K562 (cell line): ENCODE results near the gene ZNF385C. TPM values are rescaled to one million over a fixed set of nuclear protein-coding genes. Genes with fewer than 3 reads are reported as not detected.

Source experiments
- ATAC-seq: fragments of 200-7000 bp; cut with Tn5 transposase; 3 replicates; pipeline ENCODE4 v1.9.1; 2020; ENCODE audit warnings: moderate library complexity
- BruUV-seq: library from RNA; stranded (reverse); fragments of 400-500 nt; replicated peaks from 2 replicates; lab custom pipeline; 2021; lab: Mats Ljungman, UMichigan
- CTCF ChIA-PET: fragments of 300-600 bp; formaldehyde crosslinking; extraction: SDS; loops from one replicate; lab custom pipeline; 2021; ENCODE audit warnings: low intra/inter-chr PET ratio; lab: Yijun Ruan, JAX
- POLR2A ChIA-PET: fragments of 300-600, 350-650 bp; sonication (Branson Sonifier 250); formaldehyde crosslinking; extraction: SDS; loops from one replicate; lab custom pipeline; 2021; ENCODE audit warnings: antibody characterized with exemption, inconsistent platforms; lab: Yijun Ruan, JAX
- DNase-seq, 4 experiments: peaks; one replicate each; pipeline versions ENCODE4 v3.0.0 to v3.0.0-alpha.2; 2011 to 2018; ENCODE audit warnings: low spot score in 3 of 4, mixed read lengths in 3 of 4; ENCODE audit errors: extremely low read depth in 1 of 4
- FAIRE-seq: peaks from 2 replicates; lab custom pipeline; 2011; peaks lifted over from hg19 to GRCh38; lab: Jason Lieb, UNC
- H2AFZ ChIP-seq: 2 replicates; pipeline ENCODE4 v1.6.0; 2011; ENCODE audit warnings: low read depth, low read length, control low read depth, inconsistent platforms
- H3K27ac ChIP-seq: fragments of 200-600 bp; 3 replicates; pipeline ENCODE4 v1.8.0; 2011; ENCODE audit warnings: low read depth, mild to moderate bottlenecking, control low read depth, inconsistent platforms, low read length, moderate library complexity, mixed read lengths; ENCODE audit errors: extremely low read depth
- H3K27me3 ChIP-seq, 2 experiments: fragments of 300-600 bp in 1 of 2; 2 replicates in 1 of 2; 3 replicates in 1 of 2; pipeline versions ENCODE4 v1.6.0 to v1.8.0; 2011; ENCODE audit warnings: inconsistent platforms in 2 of 2, low read length in 2 of 2, mild to moderate bottlenecking in 1 of 2, mixed read lengths in 1 of 2, moderate library complexity in 1 of 2; ENCODE audit not compliant: control insufficient read depth in 2 of 2, insufficient read depth in 2 of 2
- H3K36me3 ChIP-seq: fragments of 300-600 bp; 3 replicates; pipeline ENCODE4 v1.8.0; 2011; ENCODE audit warnings: mild to moderate bottlenecking, low read length, inconsistent platforms; ENCODE audit not compliant: control insufficient read depth, insufficient read depth
- H3K4me1 ChIP-seq, 2 experiments: fragments of 200-600 bp in 1 of 2; replicated peaks in 1 of 2; 2 replicates in 1 of 2; 3 replicates in 1 of 2; pipeline versions ENCODE4 v1.5.1 to v1.8.0; 2011; ENCODE audit warnings: inconsistent platforms in 2 of 2, low read length in 2 of 2, mild to moderate bottlenecking in 1 of 2, mixed read lengths in 1 of 2, moderate library complexity in 1 of 2; ENCODE audit not compliant: control insufficient read depth in 2 of 2, insufficient read depth in 2 of 2
- H3K4me2 ChIP-seq: 2 replicates; pipeline ENCODE4 v1.6.1; 2011; ENCODE audit warnings: low read length, control low read depth, inconsistent platforms, mixed read lengths; ENCODE audit not compliant: insufficient read depth
- H3K4me3 ChIP-seq: fragments of 200-600 bp; sonication (generic), shearing (Covaris generic); 2 replicates; pipeline ENCODE4 v1.5.1; 2016; ENCODE audit warnings: control low read depth, inconsistent platforms
- H3K79me2 ChIP-seq: fragments of 200-600 bp; 3 replicates; pipeline ENCODE4 v1.8.0; 2011; ENCODE audit warnings: low read length, inconsistent platforms; ENCODE audit not compliant: control insufficient read depth, insufficient read depth
- H3K9ac ChIP-seq, 2 experiments: 2 replicates each; pipeline versions ENCODE4 v1.6.0 to v1.6.1; 2011; ENCODE audit warnings: low read depth in 2 of 2, low read length in 2 of 2, control low read depth in 1 of 2, inconsistent platforms in 1 of 2, mild to moderate bottlenecking in 1 of 2, mixed read lengths in 1 of 2; ENCODE audit not compliant: insufficient read depth in 1 of 2
- H3K9me1 ChIP-seq: one replicate; pipeline ENCODE4 v1.6.0; 2011; ENCODE audit warnings: inconsistent platforms, mild to moderate bottlenecking, low read length, moderate library complexity; ENCODE audit not compliant: control insufficient read depth, insufficient read depth
- H3K9me3 ChIP-seq: replicated peaks from 2 replicates; pipeline ENCODE4 v1.5.1; 2011; ENCODE audit warnings: low read depth, low read length, inconsistent platforms; ENCODE audit not compliant: control insufficient read depth, insufficient read depth
- H4K20me1 ChIP-seq: replicated peaks from 2 replicates; pipeline ENCODE4 v1.6.1; 2011; ENCODE audit warnings: low read length, inconsistent platforms, mixed read lengths; ENCODE audit not compliant: control insufficient read depth, insufficient read depth
- E2F5 ChIP-seq: sonication (generic); formaldehyde crosslinking; IDR thresholded peaks from 2 replicates; pipeline ENCODE4 v1.8.0; 2022; ENCODE audit warnings: mild to moderate bottlenecking, missing genetic modification reagents
- ELF2 ChIP-seq: fragments of 250-450 bp; sonication (Bioruptor Pico); IDR thresholded peaks from 2 replicates; pipeline ENCODE4 v1.5.0; 2021; ENCODE audit warnings: mild to moderate bottlenecking
- POLR3A ChIP-seq: IDR thresholded peaks from 2 replicates; pipeline ENCODE4 v1.6.1; 2011; ENCODE audit warnings: borderline replicate concordance, mild to moderate bottlenecking, moderate library complexity; ENCODE audit not compliant: insufficient read length, insufficient read depth; ENCODE audit errors: extremely low read depth
- SIN3B ChIP-seq: fragments of 450-650 bp; IDR thresholded peaks from 2 replicates; pipeline ENCODE4 v1.6.1; 2017; ENCODE audit warnings: low read depth, mild to moderate bottlenecking, moderate library complexity
- TSC22D4 ChIP-seq: fragments of 450-650 bp; IDR thresholded peaks from 2 replicates; pipeline ENCODE4 v1.6.1; 2016; ENCODE audit warnings: missing genetic modification characterization, missing biosample characterization, control low read depth
- WGBS: fragments of 100-300 bp; shearing (Covaris generic); methylation state at CpG from one replicate; pipeline ENCODE4 v1.1.6; 2016; ENCODE audit warnings: low coverage, mixed read lengths; ENCODE audit not compliant: insufficient coverage; ENCODE audit errors: missing lambda C conversion rate; 5-methylcytosine and 5-hydroxymethylcytosine counted together
- in situ Hi-C: fragments of 300-500 bp; cut with MboI; formaldehyde crosslinking; loops from 4 replicates; pipeline ENCODE4 v1.15.0; 2018; ENCODE audit warnings: inconsistent platforms, mixed read lengths
- intact Hi-C: fragments of 100-400 bp; cut with micrococcal nuclease; formaldehyde crosslinking; loops from 2 replicates; pipeline ENCODE4 v1.14.2; 2022
- polyA plus RNA-seq, 8 experiments: library from polyadenylated mRNA; depleted of rRNA in 4 of 8; stranded (reverse) in 5 of 8; unstranded in 3 of 8; fragments of >200 nt; fragmentation: Nextera tagmentation in 2 of 8; fragmentation: Illumina TruSeq in 1 of 8; extraction: Ambion mirVana in 2 of 8; extraction: Trizol in 1 of 8; gene quantifications; 2 replicates each; pipeline versions ENCODE4 v1.2.1 to v1.2.3, GENCODE V29; 2011 to 2014; ENCODE audit warnings: inconsistent platforms in 1 of 8, missing spikeins in 1 of 8
- total RNA-seq, 7 experiments: library from RNA; depleted of rRNA in 6 of 7; stranded (reverse); fragments of >200 nt in 6 of 7; fragmentation: Illumina TruSeq in 2 of 7; extraction: Trizol in 2 of 7; gene quantifications; 2 replicates each; pipeline versions ENCODE4 v1.2.1 to v1.2.3, GENCODE V29; 2011 to 2021; ENCODE audit warnings: low replicate concordance in 1 of 7

ZNF385C gene
- total and polyA plus RNA-seq, 9 of the 15 experiments (the other 6 are each of a cell fraction or from before 2014, with no cell fraction given) = 0.03 to 0.35 (median 0.18) TPM; not detected in 1

GRCh38 chr17:42027590-42027889 lies 70.7 kb downstream of the ZNF385C start:
- H3K9me1 ChIP-seq = no peaks in the 10 kb centered on the region
- ChIA-PET CTCF (no interaction called here), POLR2A (interaction anchor here (0.5 to 4.1 kb wide), 7 partner anchors 9 to 51 kb away, joined by 4 to 29 read pairs (median 5); partner anchors contain the start of gene DNAJC7)
- in situ Hi-C loops (loop anchor here (5.0 kb wide), 1 partner anchor 85 kb away; the partner anchor contains the start of gene DHX58), intact Hi-C loops (loop anchor here (5.0 kb wide), 1 partner anchor 60 kb away; the partner anchor contains the start of gene CNP)
- no peaks in the 10 kb centered on the region for H3K9me3 ChIP-seq
- TF ChIP-seq TSC22D4 (tag) = no peak
- TF ChIP-seq POLR3A = no peak
- no peak for TF ChIP-seq SIN3B
- no peak for TF ChIP-seq ELF2
- no peak for TF ChIP-seq E2F5 (CRISPR knock-in tag)
- H4K20me1 ChIP-seq = no peaks in the 10 kb centered on the region
- H2AFZ ChIP-seq = no peak overlapping the region
- H3K79me2 ChIP-seq = no peaks in the 10 kb centered on the region
- peaks cover 22% of the 10 kb centered on the region for H3K36me3 ChIP-seq
- whole genome bisulfite sequencing = 68% methylated on average over 5 of the region's 5 CpGs
- no peak overlapping the region for H3K4me2 ChIP-seq
- ATAC-seq (no peak), FAIRE-seq (no peak), DNase-seq (no peak)
- H3K27ac ChIP-seq = no peak overlapping the region
- no peaks in the 10 kb centered on the region for H3K27me3 ChIP-seq
- H3K4me1 ChIP-seq = peaks cover 40 to 47% of the 10 kb centered on the region in 2 experiments
- H3K4me3 ChIP-seq = no peak overlapping the region
- H3K9ac ChIP-seq = peak overlapping the region in 1 of 2 experiments; percentile 6; a peak in 1 of 4 replicates
- no TSS peak for BruUV-seq
